ENCODE measurements around the gene CCDC183.
"Not testable (repeated sequence)": the region's sequence is repeated elsewhere in the genome, so short reads cannot be mapped to it uniquely, and the experiment has no call there.

Gene CCDC183

DNA sequence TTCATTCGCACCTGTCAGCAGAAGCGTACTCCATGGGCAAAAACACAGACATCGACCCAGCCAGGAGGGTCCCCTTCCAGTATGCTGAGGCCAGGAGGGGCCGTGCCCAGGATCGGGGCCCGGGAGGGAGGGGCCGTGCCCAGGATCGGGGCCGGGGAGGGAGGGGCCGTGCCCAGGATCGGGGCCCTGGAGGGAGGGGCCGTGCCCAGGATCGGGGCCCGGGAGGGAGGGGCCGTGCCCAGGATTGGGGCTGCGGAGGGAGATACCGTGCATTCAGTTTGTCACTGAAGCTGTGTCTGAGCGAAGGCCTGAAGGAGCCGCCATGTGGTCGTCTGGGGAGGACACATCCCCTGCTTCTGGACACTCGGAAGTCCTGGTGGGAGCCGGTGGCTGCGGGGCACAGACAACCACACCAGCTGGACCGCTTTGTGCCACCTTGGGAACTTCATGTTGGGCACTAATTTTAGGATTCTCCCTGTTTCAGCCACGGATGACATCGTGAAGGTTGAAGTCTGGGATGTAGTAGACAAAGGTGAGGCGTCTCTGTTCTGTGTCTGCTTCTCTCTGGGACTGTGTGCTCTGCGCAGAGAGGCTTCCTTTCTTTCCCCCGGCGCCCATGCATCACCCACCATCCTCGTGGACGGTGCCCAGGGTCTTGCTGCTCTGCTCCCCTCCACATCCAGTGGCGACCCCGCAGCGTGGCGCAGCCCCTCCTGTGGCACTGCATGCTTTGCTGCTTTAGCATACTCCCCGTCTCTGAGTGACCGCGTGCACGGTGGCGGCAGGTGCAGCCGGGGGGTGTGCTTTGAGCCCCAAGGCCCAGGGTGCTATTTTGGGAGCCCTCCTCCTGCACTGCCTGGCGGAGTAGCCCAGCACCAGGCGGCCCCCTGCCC, 29.4 kb downstream of the CCDC183 start:
- no peak for DNase-seq (ENCODE audit: low spot score)

DNA sequence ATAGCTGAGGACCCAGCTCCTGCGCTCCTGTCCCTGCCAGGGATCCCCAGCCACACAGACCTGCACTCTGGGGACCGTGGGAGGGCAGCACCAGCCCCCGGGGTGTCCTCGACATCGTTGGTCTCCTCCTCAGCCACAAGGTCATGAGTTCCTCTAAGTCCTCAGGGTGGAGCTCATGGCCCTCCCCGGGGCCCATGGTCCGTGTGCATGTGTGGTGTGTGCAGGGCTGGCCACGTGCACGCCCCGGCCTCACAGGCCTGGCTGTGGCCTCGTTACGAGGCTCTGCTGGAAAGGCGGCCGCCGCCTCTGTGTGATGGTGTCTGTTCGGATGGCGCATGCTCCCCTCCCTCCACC, 30.0 kb downstream of the CCDC183 start:
- no peak for DNase-seq (ENCODE audit: low spot score)

DNA sequence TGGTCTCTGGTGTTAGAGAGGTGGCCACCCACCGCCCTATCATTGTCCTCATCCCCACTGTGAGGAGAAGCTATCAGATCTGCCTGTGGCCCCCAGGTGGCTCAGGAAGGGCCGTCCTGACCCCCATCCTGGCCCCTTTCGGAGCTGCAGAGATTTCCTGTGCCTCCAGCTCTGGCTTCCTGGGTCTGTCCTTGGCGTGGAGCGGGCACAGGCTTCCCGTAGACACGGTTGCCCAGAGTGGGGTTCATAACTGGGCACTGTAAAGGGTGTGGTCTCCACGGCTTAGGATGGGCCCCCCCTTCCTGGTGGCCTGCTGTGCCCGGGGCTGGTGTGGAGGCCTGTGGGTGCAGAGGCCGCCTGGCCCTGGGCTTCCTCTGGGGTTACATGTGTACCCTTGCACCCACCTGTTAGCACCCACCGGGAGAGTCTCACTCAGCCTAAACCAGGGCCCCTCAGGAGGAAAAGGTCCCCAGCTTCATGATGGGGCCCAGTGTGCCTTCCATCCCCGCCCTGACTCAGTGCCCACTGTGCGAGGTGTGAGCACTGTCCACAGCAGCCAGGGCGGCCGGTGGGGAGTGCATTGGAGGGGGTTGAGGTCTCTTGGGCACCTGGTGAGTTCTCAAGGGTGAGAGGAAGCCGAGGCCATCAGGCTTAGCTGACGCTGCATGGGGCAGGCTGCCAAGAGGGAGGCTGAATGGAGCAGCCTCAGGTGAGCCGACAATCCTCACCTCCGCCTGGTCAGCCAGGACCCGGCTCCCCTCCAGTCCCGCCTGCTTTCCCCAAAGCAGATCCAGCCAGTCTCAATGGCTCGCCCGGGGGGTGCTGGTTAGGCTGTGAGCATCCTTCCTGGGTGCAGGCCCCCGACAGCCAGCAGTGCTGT, 30.8 kb downstream of the CCDC183 start:
- DNase-seq (ENCODE audit: low spot score), result no peak

GRCh38 chr9:136827794-136828473, 31.8 kb downstream of the CCDC183 start:
- no peak for DNase-seq (ENCODE audit: low spot score)

DNA sequence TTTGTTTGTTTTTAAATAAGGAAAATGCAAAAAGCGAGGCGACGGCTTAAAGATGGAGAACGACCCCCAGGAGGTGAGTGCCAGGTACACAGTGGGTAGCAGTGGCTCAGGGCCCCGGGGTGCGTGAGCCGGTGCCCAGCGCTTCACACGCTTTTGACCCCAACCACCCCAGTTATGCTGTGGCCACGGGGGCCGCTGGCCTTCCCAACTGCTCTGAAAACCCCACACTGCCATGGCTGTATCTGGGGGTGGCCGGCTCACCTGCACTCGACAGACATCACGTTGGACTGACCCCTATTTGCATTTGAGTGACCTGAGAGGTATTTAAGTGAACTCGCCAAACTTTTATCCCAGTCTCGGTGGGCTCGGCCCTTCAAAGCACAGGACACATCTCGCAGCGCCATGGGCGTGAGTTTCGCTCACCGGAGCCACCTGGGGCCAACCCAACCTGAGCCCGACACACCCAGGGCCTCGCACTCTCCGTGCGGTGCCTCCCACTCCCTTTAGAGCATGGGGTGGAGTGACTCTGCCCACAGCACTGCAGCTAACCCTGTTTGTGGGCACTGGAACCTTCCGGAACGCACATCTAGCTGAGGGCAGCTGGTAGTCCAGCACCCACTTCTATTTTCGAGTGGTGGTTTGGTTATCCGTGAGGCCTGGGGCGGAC, 32.5 kb downstream of the CCDC183 start:
- no peak for DNase-seq (ENCODE audit: low spot score)

DNA sequence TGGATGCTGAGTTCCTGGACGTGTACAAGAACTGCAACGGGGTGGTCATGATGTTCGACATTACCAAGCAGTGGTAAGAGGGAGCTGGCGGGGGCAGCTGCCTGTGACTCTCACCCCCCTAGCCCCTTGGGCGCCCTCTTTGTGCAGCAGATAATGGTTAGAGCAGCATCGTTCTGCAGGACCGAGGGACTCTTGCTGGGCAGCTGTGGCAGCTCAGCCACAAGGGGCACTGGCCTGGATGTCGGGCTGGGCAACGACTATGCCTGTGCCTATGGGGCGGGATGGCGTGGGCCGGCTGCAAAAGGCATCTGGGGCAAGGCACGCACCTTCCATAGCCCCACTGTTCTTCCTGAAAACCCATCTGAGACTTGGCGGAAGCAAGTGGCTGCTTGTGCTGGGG, 33.3 kb downstream of the CCDC183 start:
- no peak for DNase-seq (ENCODE audit: low spot score)

- DNase-seq (ENCODE audit: low spot score), result no peak
These were observed 34.1 kb downstream of the CCDC183 start for GRCh38 chr9:136829981-136830885.

- no peak for DNase-seq (ENCODE audit: low spot score)
These were observed 35.0 kb downstream of the CCDC183 start for GRCh38 chr9:136831002-136831719.

GRCh38 chr9:136831720-136832104, 35.6 kb downstream of the CCDC183 start:
- DNase-seq (ENCODE audit: low spot score), result no peak

GRCh38 chr9:136832581-136832980, 36.4 kb downstream of the CCDC183 start:
- DNase-seq (ENCODE audit: low spot score), result no peak

DNA sequence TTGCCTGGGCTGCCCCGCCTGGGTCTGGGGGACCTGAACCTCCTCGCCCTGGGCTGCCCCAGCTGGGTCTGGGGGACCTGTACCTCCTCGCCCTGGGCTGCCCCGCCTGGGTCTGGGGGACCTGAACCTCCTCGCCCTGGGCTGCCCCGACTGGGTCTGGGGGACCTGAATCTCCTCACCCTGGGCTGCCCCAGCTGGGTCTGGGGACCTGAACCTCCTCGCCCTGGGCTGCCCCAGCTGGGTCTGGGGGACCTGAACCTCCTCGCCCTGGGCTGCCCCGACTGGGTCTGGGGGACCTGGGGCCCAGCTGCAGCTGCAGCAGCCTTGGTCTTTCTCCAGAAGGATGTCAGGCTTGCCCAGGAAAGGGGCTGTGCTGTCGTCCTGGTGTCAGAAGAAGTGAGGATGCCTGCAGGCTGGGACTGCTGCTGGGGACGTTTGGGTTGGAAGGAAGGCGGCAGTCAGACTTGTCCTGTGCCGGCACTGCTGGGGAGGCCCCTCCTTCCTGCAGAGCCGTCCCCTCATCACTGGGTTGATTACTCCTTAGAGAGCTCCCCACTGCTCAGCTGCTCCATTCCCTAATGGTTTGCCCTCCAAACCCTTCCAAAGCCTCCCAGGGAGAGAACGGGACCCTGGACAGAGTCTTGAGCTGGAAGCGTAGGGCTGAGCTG, 37.4 kb downstream of the CCDC183 start:
- not testable (repeated sequence) for DNase-seq (ENCODE audit: low spot score)

DNA sequence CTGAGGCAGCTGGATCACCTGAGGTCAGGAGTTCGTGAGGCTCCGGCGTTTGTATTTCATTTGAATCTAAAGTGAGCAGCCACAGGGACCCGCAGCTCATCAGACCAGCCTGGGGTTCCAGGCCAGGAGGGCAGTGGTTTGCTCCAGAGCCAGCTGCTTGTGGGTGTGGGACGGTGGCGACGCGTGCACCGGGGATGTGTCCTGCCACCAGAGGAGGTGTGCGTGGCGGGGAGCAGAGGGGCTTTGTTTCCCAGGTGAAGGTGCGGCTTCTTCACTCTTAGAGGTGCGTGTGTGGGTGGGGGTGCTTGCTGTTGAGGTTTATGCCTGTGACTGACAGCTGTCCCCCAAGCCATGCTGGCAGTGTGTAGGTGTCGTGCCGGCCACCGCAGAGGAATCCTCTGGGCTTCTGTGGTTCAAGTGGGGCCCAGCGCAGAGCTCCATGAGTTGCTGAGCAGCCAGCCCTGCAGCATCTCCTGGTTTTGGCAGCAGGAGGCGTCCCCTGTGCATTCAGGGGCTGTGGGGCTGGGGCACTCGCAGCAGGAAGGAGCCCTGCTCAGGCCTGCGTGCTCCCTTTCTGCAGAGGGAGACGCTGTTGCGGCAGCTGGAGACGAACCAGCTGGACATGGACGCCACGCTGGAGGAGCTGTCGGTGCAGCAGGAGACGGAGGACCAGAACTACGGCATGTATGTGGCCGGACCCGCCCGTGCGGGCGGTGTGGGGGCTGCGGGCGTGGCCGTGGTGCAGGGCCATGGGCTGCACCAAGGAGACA, 39.2 kb downstream of the CCDC183 start:
- DNase-seq (ENCODE audit: low spot score), result no peak

DNA sequence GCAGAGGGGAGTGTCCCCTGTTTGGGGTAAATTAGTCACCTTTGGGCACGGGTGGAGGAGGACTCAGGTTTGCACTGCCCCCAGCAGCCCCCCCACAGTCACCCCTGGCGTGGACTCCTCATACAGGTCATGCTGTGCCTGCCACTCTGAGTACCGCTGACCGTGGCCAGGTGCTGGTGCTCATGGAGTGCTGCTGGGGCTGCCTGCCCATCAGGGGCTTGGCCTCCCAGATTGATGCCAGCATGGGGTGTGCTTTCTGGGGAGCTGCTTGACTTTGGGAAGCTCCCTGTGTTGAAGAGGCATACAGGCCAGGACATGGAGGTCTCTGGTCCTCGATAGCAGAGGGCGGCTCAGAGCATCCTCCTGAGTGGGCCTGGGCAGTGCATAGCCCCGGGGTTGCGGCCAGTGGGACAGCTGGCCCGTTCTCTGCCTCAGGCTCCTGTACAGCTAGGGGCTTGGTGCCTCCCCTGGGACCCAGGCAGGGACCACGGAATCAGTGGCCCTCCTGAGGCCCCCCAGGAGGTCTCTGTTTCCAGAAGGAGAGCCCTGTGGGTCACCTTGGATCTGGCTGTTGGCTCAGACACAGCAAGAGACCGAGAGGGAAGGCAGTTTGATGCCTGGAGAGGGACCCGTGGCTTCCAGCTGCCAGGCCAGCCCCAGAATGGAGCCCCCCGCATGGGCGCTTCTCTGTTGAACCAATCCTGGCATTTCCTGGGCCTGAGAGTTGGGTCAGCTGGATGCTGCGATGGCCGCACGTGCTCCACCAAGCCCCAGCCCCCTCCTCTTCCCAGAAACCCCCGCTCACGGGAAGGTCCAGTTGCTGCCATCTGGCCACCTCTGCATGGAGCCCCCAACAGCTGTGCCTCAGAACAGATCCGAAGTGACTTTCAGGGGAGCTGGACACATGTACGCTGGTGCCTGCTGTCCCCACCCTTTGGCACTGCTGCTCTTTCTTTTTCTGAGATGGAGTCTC, 40.1 kb downstream of the CCDC183 start:
- no peak for DNase-seq (ENCODE audit: low spot score)

GRCh38 chr9:136837146-136837855, 41.2 kb downstream of the CCDC183 start:
- DNase-seq (ENCODE audit: low spot score), result no peak

DNA sequence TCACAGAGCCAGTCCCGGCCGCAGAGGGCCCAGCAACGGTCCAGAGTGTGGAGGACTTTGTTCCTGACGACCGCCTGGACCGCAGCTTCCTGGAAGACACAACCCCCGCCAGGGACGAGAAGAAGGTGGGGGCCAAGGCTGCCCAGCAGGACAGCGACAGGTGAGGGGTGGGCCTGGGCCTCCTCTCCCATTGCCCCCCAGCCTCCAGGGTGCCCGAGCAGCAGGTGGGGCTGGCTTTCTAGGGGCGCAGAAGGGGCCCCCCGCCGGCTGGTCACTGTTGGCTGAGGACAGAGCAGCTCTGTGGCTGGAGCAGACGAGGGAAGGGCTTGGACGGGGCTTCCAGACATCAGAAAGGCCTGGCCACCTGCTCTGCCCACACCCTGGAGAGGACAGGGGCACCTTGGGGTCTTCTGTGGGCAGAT, 41.7 kb downstream of the CCDC183 start:
- DNase-seq (ENCODE audit: low spot score), result not testable (repeated sequence)

DNA sequence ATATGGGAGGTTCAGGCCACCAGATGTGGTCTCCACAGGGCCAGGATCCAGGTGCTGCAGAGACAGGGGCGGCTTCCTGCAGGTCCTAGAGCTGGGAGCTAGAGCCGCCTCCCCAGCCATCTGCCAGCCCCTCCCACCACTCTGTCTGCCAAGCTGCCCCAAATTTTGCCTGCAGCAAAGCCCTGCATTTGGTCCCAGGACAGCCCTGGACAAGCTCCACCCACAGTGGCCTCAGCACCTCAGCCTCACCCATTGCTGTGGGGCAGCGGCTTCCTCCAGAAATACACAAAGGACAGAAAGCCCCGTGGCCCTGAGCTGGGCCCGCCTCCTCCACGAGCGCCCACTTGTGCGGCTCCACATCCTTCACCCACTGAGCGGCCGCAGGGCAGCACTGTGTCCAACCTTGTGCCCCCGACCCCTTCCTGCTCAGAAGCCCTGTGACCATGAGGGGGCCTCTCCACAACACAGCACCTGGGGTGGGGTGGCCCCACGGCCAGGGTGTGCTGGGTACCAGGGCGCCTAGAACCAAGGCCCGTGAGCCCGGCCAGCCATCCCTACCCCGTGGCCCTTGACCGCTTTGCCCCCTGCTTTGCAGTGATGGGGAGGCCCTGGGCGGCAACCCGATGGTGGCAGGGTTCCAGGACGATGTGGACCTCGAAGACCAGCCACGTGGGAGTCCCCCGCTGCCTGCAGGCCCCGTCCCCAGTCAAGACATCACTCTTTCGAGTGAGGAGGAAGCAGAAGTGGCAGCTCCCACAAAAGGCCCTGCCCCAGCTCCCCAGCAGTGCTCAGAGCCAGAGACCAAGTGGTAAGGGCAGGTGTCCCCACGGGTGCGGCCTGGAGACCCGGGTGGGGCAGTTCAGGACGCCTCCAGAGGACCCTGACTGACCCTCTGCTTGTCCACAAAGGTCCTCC, 42.4 kb downstream of the CCDC183 start:
- no peak for DNase-seq (ENCODE audit: low spot score)

Measured in LoVo (cell line).